DOHH2 (cell line): ENCODE measurements around the gene ZNF462.

ENCODE experiments used
- H3F3A ChIP-seq: fragments of 200-600 bp; sonication (generic), shearing (Covaris generic); 2 replicates; pipeline ENCODE4 v1.6.0; 2016; ENCODE audit warnings: antibody characterized with exemption, mild to moderate bottlenecking; ENCODE audit not compliant: control insufficient read depth, insufficient read depth
- H3K27ac ChIP-seq: fragments of 200-600 bp; sonication (generic); 2 replicates; pipeline ENCODE4 v1.5.1; 2014; ENCODE audit warnings: low read depth, mild to moderate bottlenecking, low read length, moderate library complexity
- H3K27me3 ChIP-seq: fragments of 200-600 bp; sonication (generic); 2 replicates; pipeline ENCODE4 v1.6.1; 2014; ENCODE audit warnings: mild to moderate bottlenecking, low read length, mixed read lengths; ENCODE audit not compliant: control insufficient read depth
- H3K36me3 ChIP-seq: fragments of 200-600 bp; sonication (generic); 2 replicates; pipeline ENCODE4 v1.6.1; 2014; ENCODE audit warnings: mild to moderate bottlenecking, low read length, moderate library complexity, mixed read lengths; ENCODE audit not compliant: control insufficient read depth
- H3K4me1 ChIP-seq: fragments of 200-600 bp; sonication (generic); 2 replicates; pipeline ENCODE4 v1.6.1; 2014; ENCODE audit warnings: mild to moderate bottlenecking, low read length, mixed read lengths; ENCODE audit not compliant: control insufficient read depth
- H3K4me2 ChIP-seq: fragments of 200-600 bp; sonication (generic); 2 replicates; pipeline ENCODE4 v1.6.0; 2014; ENCODE audit warnings: mild to moderate bottlenecking, low read length, moderate library complexity
- H3K4me3 ChIP-seq: fragments of 200-600 bp; sonication (generic); 2 replicates; pipeline ENCODE4 v1.5.1; 2014; ENCODE audit warnings: mild to moderate bottlenecking, low read length, mixed read lengths
- H3K79me2 ChIP-seq: fragments of 200-600 bp; sonication (generic); 2 replicates; pipeline ENCODE4 v1.6.1; 2014; ENCODE audit warnings: mild to moderate bottlenecking, low read length, mixed read lengths; ENCODE audit not compliant: control insufficient read depth
- H3K9me2 ChIP-seq: fragments of 200-600 bp; sonication (generic); replicated peaks from 2 replicates; pipeline ENCODE4 v1.6.1; 2014; ENCODE audit warnings: mild to moderate bottlenecking, low read length, mixed read lengths; ENCODE audit not compliant: control insufficient read depth
- H3K9me3 ChIP-seq: fragments of 200-600 bp; sonication (generic); 2 replicates; pipeline ENCODE4 v1.6.1; 2014; ENCODE audit warnings: antibody characterized with exemption, low read length, mixed read lengths; ENCODE audit not compliant: control insufficient read depth, insufficient read depth
- H4K20me1 ChIP-seq: fragments of 200-600 bp; sonication (generic); 2 replicates; pipeline ENCODE4 v1.6.0; 2014; ENCODE audit warnings: low read depth, mild to moderate bottlenecking, antibody characterized with exemption, low read length, moderate library complexity; ENCODE audit not compliant: control insufficient read depth, insufficient read depth
- EZH2phosphoT487 ChIP-seq: fragments of 200-600 bp; sonication (generic); IDR thresholded peaks from 2 replicates; pipeline ENCODE4 v1.6.1; 2017; ENCODE audit warnings: borderline replicate concordance, mild to moderate bottlenecking, antibody characterized with exemption, low read length, moderate library complexity, mixed read lengths
- TF ChIP-seq, protein P1 (sequence below): fragments of 200-600 bp; sonication (generic); IDR thresholded peaks from one replicate; pipeline ENCODE4 v1.5.1; 2014; ENCODE audit warnings: antibody characterized with exemption, mild to moderate bottlenecking, low read depth, low read length; ENCODE audit not compliant: poor library complexity, severe bottlenecking

ZNF462 gene

DNA sequence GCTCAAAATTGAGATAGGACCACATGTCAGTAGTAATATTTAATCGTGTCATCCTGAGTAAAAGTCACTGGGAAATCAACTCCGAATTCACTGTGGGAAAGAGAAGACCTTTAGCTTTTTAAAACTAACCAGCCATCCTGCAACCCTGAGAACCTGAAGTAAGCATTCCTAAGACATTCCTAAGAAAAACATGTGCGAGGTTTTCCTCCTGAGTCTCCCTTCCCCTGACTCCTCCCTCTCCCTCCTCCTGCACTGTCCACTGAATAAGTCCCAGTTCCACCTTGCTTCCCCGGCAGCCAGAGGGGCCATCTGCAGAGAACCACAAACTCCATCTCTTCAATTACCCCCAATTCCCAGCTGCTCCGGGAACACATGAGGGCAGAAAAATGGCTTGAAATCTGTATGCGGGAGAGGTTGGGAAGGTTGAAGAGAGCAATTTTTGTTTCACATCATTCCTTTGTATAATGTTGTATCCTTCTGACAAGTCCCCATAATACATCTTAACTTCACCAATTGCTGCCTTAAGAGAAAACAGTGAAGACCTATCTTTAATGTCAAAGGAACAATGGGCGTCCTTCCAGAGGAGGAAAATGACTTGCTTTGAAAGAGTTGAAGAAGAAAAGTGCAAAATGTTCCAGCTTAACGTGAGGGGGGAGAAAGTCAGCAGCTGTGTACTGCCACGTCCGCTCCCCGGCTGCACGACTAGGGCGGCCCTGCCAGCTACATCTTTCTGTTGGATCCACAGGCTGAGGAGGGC, 186.3 kb downstream of the ZNF462 start:
- Histone ChIP-seq H3K4me2 (no peak overlapping the region), H3K27ac (no peak overlapping the region), H3K4me1 (peaks cover 16% of the 10 kb centered on the region), H3F3A (no peaks in the 10 kb centered on the region), H3K27me3 (no peaks in the 10 kb centered on the region), H4K20me1 (no peaks in the 10 kb centered on the region), H3K9me3 (no peaks in the 10 kb centered on the region), H3K9me2 (no peaks in the 10 kb centered on the region), H3K79me2 (no peaks in the 10 kb centered on the region), H3K4me3 (no peak overlapping the region), H3K36me3 (no peaks in the 10 kb centered on the region)
- no peak for TF ChIP-seq EZH2phosphoT487

DNA sequence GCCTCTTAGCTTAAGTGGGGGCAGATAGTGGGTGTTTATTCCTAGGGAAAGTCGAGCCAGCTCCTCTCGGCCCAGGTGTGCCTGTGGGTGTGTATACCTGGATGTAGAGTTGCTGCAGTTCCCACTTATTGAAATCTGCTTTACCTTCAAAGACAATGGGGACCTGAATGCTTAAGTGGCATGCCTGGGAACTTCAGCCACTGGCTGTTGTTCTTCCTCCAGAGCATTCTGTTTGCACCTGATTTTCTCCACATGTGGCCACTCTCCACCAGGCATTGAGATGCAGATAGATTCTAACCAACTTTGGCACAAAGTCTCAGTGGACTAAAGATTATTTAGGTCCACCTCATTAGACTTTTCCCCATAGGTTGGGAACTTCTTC, 186.8 kb downstream of the ZNF462 start:
- Histone ChIP-seq H3K9me3 (no peaks in the 10 kb centered on the region), H4K20me1 (no peaks in the 10 kb centered on the region), H3K4me1 (peaks cover 16% of the 10 kb centered on the region), H3K79me2 (no peaks in the 10 kb centered on the region), H3K9me2 (no peaks in the 10 kb centered on the region), H3K4me2 (no peak overlapping the region), H3K27me3 (no peaks in the 10 kb centered on the region), H3F3A (no peaks in the 10 kb centered on the region), H3K27ac (no peak overlapping the region), H3K4me3 (no peak overlapping the region), H3K36me3 (no peaks in the 10 kb centered on the region)
- TF ChIP-seq, protein P1, sequence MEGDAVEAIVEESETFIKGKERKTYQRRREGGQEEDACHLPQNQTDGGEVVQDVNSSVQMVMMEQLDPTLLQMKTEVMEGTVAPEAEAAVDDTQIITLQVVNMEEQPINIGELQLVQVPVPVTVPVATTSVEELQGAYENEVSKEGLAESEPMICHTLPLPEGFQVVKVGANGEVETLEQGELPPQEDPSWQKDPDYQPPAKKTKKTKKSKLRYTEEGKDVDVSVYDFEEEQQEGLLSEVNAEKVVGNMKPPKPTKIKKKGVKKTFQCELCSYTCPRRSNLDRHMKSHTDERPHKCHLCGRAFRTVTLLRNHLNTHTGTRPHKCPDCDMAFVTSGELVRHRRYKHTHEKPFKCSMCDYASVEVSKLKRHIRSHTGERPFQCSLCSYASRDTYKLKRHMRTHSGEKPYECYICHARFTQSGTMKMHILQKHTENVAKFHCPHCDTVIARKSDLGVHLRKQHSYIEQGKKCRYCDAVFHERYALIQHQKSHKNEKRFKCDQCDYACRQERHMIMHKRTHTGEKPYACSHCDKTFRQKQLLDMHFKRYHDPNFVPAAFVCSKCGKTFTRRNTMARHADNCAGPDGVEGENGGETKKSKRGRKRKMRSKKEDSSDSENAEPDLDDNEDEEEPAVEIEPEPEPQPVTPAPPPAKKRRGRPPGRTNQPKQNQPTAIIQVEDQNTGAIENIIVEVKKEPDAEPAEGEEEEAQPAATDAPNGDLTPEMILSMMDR, result no peak
- TF ChIP-seq EZH2phosphoT487, result no peak

DNA sequence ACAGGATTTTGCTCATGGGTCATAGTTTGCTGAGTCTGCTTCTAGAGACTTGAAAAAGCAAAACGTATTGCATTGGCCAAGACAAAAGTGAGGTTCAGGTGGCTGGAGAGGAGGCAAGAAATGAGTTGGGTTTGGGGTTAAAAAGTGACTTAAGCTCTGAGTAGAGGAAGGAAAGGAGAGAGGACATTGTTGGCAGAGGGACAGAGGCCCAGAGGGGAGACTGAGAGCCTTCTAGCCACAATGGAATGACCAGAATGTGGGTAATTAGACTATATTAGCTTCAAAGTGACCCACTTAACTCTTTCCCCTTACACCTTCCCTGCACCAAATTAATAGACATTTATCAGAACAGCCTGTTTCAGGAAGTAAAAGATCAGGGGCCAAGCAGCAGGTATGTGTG, 188.4 kb downstream of the ZNF462 start:
- Histone ChIP-seq H3K4me1 (peaks cover 9% of the 10 kb centered on the region), H3K27me3 (no peaks in the 10 kb centered on the region), H3F3A (no peaks in the 10 kb centered on the region), H3K27ac (no peak overlapping the region), H3K4me2 (no peak overlapping the region), H3K36me3 (no peaks in the 10 kb centered on the region), H4K20me1 (no peaks in the 10 kb centered on the region), H3K4me3 (no peak overlapping the region), H3K79me2 (no peaks in the 10 kb centered on the region), H3K9me3 (no peaks in the 10 kb centered on the region), H3K9me2 (no peaks in the 10 kb centered on the region)
- TF ChIP-seq, protein P1, result no peak
- no peak for TF ChIP-seq EZH2phosphoT487

DNA sequence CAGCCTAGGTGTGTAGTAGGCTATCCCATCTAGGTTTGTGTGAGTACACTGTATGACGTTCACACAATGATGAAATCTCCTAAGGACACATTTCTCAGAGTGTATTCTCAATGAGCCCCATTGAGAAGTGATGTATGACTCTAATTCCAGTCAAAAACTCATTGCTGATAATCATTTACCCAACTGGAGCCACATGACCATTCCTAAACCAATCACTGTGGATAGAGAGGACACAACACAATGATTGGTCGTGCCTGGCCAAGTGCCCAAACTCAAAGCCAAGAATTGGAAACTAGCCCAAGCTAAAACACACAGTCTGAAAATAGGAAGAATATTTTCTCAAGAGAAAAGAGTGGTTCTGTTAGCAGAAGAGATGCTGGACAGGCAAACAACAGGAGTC, 191.2 kb downstream of the ZNF462 start:
- no peaks in the 10 kb centered on the region for H3K79me2 ChIP-seq
- TF ChIP-seq EZH2phosphoT487, result no peak
- TF ChIP-seq, protein P1, result no peak
- H3K27ac ChIP-seq, result no peak overlapping the region
- no peak overlapping the region for H3K4me3 ChIP-seq
- H3K4me1 ChIP-seq, result no peaks in the 10 kb centered on the region
- H3K27me3 ChIP-seq, result no peaks in the 10 kb centered on the region
- H3K36me3 ChIP-seq, result no peaks in the 10 kb centered on the region
- H3K4me2 ChIP-seq, result no peak overlapping the region
- no peaks in the 10 kb centered on the region for H3F3A ChIP-seq
- H4K20me1 ChIP-seq, result no peaks in the 10 kb centered on the region
- no peaks in the 10 kb centered on the region for H3K9me2 ChIP-seq
- no peaks in the 10 kb centered on the region for H3K9me3 ChIP-seq
